Tibial nerve (tissue), 4 donors: ENCODE data around the gene MEAF6. TPM values are rescaled to one million over a fixed set of nuclear protein-coding genes. Genes with fewer than 3 reads are reported as not detected.
A peak's percentile ranks its signal among the peaks of the same experiment; 100 is the strongest.

Source experiments
- DNase-seq, 2 donors: peaks; one replicate each; pipeline ENCODE4 v3.0.0-alpha.2; 2019; ENCODE audit warnings: low spot score in 2 of 2
- H3K27ac ChIP-seq, 4 donors: fragments of 200-600 bp; sonication (generic) in 3 of 4; one replicate each; pipeline ENCODE4 v1.5.1; 2017 to 2019; ENCODE audit warnings: mild to moderate bottlenecking in 1 of 4
- H3K27me3 ChIP-seq, 2 donors: fragments of 200-600 bp; sonication (generic) in 1 of 2; one replicate each; pipeline versions ENCODE4 v1.5.1 to v1.6.0; 2017 to 2019
- H3K36me3 ChIP-seq, 3 donors: fragments of 200-600 bp; sonication (generic); one replicate each; pipeline ENCODE4 v1.5.1; 2018 to 2019
- H3K4me1 ChIP-seq, 4 donors: fragments of 200-600 bp; sonication (generic) in 3 of 4; one replicate each; pipeline ENCODE4 v1.5.1; 2017 to 2019
- H3K4me3 ChIP-seq, 4 donors: fragments of 200-600 bp; sonication (generic) in 3 of 4; one replicate each; pipeline ENCODE4 v1.5.1; 2017 to 2019; ENCODE audit warnings: mild to moderate bottlenecking in 1 of 4, moderate library complexity in 1 of 4
- H3K9me3 ChIP-seq, 4 donors: fragments of 200-600 bp; sonication (generic) in 3 of 4; one replicate each; pipeline ENCODE4 v1.5.1; 2017 to 2019
- EP300 ChIP-seq, 2 donors: sonication (generic); formaldehyde crosslinking; IDR thresholded peaks; one replicate each; pipeline ENCODE4 v1.6.1; 2017; ENCODE audit warnings: antibody characterized with exemption in 2 of 2, mild to moderate bottlenecking in 1 of 2
- POLR2A ChIP-seq, 2 donors: fragments of 450-650 bp; IDR thresholded peaks; one replicate each; pipeline ENCODE4 v1.6.1; 2017; ENCODE audit warnings: antibody characterized with exemption in 2 of 2, mild to moderate bottlenecking in 2 of 2, moderate library complexity in 2 of 2
- WGBS, 2 donors: methylation state at CpG; one replicate each; pipeline ENCODE4 v1.1.5; 2018; 5-methylcytosine and 5-hydroxymethylcytosine counted together
- total RNA-seq, 4 donors: library from RNA; depleted of rRNA; stranded (reverse); fragments of >200 nt; gene quantifications; one replicate each; pipeline ENCODE4 v1.1.0, GENCODE V29; 2016
- TF ChIP-seq, protein P1 (sequence below), 5 experiments: fragments of 200-600 bp in 3 of 5; fragments of 450-650 bp in 2 of 5; sonication (generic) in 3 of 5; IDR thresholded peaks; one replicate each; pipeline ENCODE4 v1.5.1; 2016 to 2019; ENCODE audit warnings: antibody characterized with exemption in 5 of 5, mild to moderate bottlenecking in 3 of 5, moderate library complexity in 2 of 5

The MEAF6 gene
- total RNA-seq, 4 donors from 2014 or later, result 33.3 to 59.4 (median 40.3) TPM

DNA sequence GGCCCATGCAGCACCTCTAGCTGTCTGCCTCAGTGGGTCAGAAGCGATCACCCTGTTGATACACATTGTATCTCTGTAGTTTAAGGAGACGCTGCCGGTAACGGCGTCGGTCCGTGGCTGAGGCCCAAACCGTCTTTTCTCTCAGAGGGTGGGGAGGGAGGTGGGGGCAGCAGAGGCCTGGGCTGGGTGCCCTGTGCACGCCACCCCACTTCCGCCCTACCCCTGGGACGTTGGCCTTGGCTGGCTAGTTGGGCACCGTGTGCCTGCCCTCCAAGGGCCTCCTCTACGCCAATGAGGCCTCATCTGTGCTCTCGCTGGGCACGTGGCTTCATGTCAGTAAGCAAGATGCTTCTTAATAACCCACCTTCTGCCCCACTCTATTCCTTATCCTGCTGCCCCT is 30.8 kb downstream of the MEAF6 start:
- H3K27me3 ChIP-seq, result no peaks in the 10 kb centered on the region
- H3K36me3 ChIP-seq, result peaks cover 0 to 51% (median 7%) of the 10 kb centered on the region in 3 donors
- H3K9me3 ChIP-seq, result no peaks in the 10 kb centered on the region
- H3K4me3 ChIP-seq, result no peak overlapping the region
- no peak for DNase-seq
- TF ChIP-seq, protein P1, sequence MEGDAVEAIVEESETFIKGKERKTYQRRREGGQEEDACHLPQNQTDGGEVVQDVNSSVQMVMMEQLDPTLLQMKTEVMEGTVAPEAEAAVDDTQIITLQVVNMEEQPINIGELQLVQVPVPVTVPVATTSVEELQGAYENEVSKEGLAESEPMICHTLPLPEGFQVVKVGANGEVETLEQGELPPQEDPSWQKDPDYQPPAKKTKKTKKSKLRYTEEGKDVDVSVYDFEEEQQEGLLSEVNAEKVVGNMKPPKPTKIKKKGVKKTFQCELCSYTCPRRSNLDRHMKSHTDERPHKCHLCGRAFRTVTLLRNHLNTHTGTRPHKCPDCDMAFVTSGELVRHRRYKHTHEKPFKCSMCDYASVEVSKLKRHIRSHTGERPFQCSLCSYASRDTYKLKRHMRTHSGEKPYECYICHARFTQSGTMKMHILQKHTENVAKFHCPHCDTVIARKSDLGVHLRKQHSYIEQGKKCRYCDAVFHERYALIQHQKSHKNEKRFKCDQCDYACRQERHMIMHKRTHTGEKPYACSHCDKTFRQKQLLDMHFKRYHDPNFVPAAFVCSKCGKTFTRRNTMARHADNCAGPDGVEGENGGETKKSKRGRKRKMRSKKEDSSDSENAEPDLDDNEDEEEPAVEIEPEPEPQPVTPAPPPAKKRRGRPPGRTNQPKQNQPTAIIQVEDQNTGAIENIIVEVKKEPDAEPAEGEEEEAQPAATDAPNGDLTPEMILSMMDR (IDR thresholded peaks at IDR 0.05), result no peak
- TF ChIP-seq EP300 (IDR thresholded peaks at IDR 0.05), result no peak
- no peak for TF ChIP-seq POLR2A (IDR thresholded peaks at IDR 0.05)
- peaks cover 0 to 49% (median 40%) of the 10 kb centered on the region in 4 donors for H3K4me1 ChIP-seq
- 83 to 88% methylated on average over 15 of the region's 15 CpGs for WGBS, 2 donors
- H3K27ac ChIP-seq, result peak overlapping the region in 1 of 4 donors; percentile 8

DNA sequence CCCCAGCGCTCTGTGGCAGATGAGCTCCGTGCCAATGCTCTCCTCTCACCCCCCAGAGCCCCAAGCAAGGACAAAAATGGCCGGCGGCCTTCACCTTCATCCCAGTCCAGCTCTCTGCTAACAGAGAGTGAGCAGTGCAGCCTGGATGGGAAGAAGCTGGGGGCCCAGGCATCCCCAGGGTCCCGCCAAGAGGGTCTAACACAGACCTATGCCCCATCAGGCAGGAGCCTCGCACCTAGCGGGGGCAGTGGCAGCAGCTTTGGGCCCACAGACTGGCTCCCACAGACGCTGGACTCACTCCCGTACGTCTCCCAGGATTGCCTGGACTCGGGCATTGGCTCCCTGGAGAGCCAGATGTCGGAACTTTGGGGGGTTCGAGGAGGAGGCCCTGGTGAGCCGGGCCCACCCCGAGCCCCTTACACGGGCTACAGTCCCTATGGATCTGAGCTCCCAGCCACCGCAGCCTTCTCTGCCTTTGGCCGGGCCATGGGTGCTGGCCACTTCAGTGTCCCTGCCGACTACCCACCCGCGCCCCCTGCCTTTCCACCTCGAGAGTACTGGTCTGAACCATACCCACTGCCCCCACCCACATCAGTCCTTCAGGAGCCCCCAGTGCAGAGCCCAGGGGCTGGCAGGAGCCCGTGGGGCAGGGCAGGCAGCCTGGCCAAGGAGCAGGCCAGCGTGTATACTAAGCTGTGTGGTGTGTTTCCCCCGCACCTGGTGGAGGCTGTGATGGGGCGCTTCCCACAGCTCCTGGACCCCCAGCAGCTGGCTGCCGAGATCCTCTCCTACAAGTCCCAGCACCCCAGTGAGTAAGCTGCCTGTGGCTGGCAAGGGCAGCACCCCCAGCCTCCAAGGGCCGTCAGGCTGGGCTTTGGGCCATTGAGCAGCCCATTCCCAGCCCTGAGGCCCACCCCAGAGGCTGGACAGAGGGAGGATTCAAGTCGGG is 31.5 kb downstream of the MEAF6 start:
- Histone ChIP-seq H3K4me1 (peaks cover 0 to 56% (median 47%) of the 10 kb centered on the region in 4 donors), H3K27ac (peak overlapping the region in 1 of 4 donors; percentile 8), H3K4me3 (no peak overlapping the region), H3K36me3 (peaks cover 0 to 48% (median 7%) of the 10 kb centered on the region in 3 donors), H3K9me3 (no peaks in the 10 kb centered on the region), H3K27me3 (no peaks in the 10 kb centered on the region)
- DNase-seq, result no peak
- TF ChIP-seq EP300 (IDR thresholded peaks at IDR 0.05), result no peak
- no peak for TF ChIP-seq POLR2A (IDR thresholded peaks at IDR 0.05)
- TF ChIP-seq, protein P1 (IDR thresholded peaks at IDR 0.05), result no peak
- 77 to 85% methylated on average over 17 to 27 of the region's 29 CpGs for WGBS, 2 donors

DNA sequence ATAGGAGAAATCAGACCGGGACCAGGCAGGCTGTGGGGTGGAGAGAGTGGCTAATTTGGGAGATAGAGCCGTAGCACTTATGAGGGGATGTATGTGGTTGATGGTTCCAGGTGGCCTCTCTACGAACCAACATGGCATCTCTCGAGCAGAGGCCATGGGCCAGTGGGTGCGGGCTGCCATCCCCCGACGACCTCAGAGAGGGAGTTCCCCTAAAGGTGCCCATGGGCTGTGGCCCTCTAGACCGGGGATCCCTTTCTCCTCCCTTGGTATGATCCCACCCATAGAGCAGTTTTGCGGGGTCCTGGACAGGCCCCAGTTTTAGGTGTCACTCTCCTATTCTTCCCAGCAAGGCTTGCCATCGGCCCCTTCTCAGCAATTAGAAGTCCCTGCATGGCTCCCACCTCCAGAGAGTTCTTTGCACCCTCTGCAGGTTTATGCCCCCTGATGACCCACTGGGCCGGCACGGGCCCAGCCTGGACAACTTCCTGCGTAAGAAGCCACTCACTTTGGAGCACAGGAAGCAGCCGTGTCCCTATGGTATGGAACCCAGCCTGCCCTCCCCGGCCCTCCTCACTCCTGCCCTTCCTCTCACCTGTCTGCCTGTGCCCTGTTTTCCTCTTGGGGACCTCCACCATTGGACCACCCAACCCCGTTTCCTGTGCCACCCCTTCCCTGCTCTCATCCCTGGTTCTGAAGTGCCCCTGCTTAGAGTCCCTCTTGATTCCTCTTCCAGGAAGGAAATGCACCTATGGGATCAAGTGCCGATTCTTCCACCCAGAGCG is 32.4 kb downstream of the MEAF6 start:
- H3K4me1 ChIP-seq, result peaks cover 0 to 58% (median 52%) of the 10 kb centered on the region in 4 donors
- DNase-seq, result no peak
- H3K9me3 ChIP-seq, result no peaks in the 10 kb centered on the region
- peaks cover 0 to 57% (median 7%) of the 10 kb centered on the region in 3 donors for H3K36me3 ChIP-seq
- no peak overlapping the region for H3K27ac ChIP-seq
- TF ChIP-seq, protein P1 (IDR thresholded peaks at IDR 0.05), result no peak
- TF ChIP-seq POLR2A (IDR thresholded peaks at IDR 0.05) (no peak), EP300 (IDR thresholded peaks at IDR 0.05) (no peak)
- no peak overlapping the region for H3K4me3 ChIP-seq
- H3K27me3 ChIP-seq, result no peaks in the 10 kb centered on the region
- 86% methylated on average over 18 of the region's 18 CpGs for WGBS, 2 donors

DNA sequence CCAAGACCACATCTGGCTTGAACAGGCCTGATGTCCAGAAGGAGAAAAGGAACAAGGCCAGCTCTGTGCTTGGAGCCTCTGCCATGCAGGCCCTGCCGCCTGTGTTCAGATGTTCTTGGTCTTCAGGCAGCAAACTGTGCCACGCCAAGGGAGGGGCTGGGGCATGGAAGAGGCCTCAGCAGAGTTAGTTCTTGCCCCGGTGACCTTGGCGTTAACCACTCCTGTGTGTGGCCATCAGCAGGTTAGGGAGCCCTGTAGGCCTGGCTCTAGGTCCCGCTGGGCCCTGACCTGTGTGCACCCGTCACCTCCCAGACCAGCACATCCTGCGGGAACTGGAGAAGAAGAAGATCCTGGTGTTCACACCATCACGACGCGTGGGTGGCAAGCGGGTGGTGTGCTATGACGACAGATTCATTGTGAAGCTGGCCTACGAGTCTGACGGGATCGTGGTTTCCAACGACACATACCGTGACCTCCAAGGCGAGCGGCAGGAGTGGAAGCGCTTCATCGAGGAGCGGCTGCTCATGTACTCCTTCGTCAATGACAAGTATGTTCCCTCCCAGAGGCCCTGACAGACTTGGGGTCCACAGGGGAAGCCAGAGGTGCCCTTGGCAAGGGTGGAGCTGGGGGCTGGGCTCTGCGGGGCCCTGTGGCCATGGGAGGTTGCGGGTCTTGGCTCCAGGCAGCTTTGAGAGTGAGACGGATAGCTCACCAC is 33.1 kb downstream of the MEAF6 start:
- no peak overlapping the region for H3K4me3 ChIP-seq
- DNase-seq, result no peak
- H3K27me3 ChIP-seq, result no peaks in the 10 kb centered on the region
- H3K27ac ChIP-seq, result peak overlapping the region in 1 of 4 donors; percentile 97
- no peak for TF ChIP-seq EP300 (IDR thresholded peaks at IDR 0.05)
- no peak for TF ChIP-seq POLR2A (IDR thresholded peaks at IDR 0.05)
- TF ChIP-seq, protein P1 (IDR thresholded peaks at IDR 0.05), result no peak
- no peaks in the 10 kb centered on the region for H3K9me3 ChIP-seq
- H3K36me3 ChIP-seq, result peaks cover 0 to 60% (median 7%) of the 10 kb centered on the region in 3 donors
- H3K4me1 ChIP-seq, result peaks cover 0 to 58% (median 52%) of the 10 kb centered on the region in 4 donors
- WGBS, 2 donors, result 81 to 86% methylated on average over 20 to 26 of the region's 26 CpGs
